CD4-positive, alpha-beta T cell (primary cell): Measurements from ENCODE around the gene SP7. TPM values are rescaled to one million over a fixed set of nuclear protein-coding genes. Genes with fewer than 3 reads are reported as not detected.
"Not testable (repeated sequence)": the region's sequence is repeated elsewhere in the genome, so short reads cannot be mapped to it uniquely, and the experiment has no call there.

Source experiments
- ATAC-seq: fragments of 200-7000 bp; cut with Tn5 transposase; one replicate; pipeline ENCODE4 v1.10.0; 2022; ENCODE audit warnings: mild to moderate bottlenecking; ENCODE audit not compliant: poor library complexity
- CTCF ChIA-PET: fragments of 350-600 bp; sonication (Branson Sonifier 250); formaldehyde crosslinking; loops from one replicate; lab custom pipeline; 2021; ENCODE audit warnings: antibody characterized with exemption, inconsistent platforms; lab: Charles Lee
- POLR2A ChIA-PET: fragments of 350-600 bp; sonication (Branson Sonifier 250); formaldehyde crosslinking; loops from one replicate; lab custom pipeline; 2021; ENCODE audit warnings: antibody characterized with exemption, inconsistent platforms; lab: Charles Lee
- DNase-seq, 14 experiments: peaks; one replicate each; pipeline ENCODE4 v3.0.0-alpha.2; 2013 to 2020; ENCODE audit warnings: mixed read lengths in 2 of 14
- H3K27ac ChIP-seq, 2 donors: one replicate each; pipeline versions ENCODE4 v1.5.1 to v1.7.0; 2013; ENCODE audit warnings: low read length in 2 of 2, low read depth in 1 of 2, mild to moderate bottlenecking in 1 of 2
- H3K27me3 ChIP-seq, 2 experiments: 1 replicate in 1 of 2; 2 replicates in 1 of 2; pipeline versions ENCODE4 v1.6.1 to v1.7.0; 2013; ENCODE audit warnings: low read length in 2 of 2, control low read depth in 1 of 2, mild to moderate bottlenecking in 1 of 2, moderate library complexity in 1 of 2; ENCODE audit not compliant: insufficient read depth in 2 of 2, control insufficient read depth in 1 of 2
- H3K36me3 ChIP-seq: one replicate; pipeline ENCODE4 v1.6.1; 2013; ENCODE audit warnings: low read length, control low read depth; ENCODE audit not compliant: insufficient read depth
- H3K4me1 ChIP-seq: one replicate; pipeline ENCODE4 v1.6.1; 2013; ENCODE audit warnings: low read length, control low read depth; ENCODE audit not compliant: insufficient read depth
- H3K4me3 ChIP-seq: one replicate; pipeline ENCODE4 v1.5.1; 2013; ENCODE audit warnings: mild to moderate bottlenecking, low read length, moderate library complexity
- H3K9me3 ChIP-seq, 2 experiments: 1 replicate in 1 of 2; 2 replicates in 1 of 2; pipeline versions ENCODE4 v1.6.1 to v1.7.0; 2013; ENCODE audit warnings: low read length in 2 of 2, mild to moderate bottlenecking in 2 of 2, control low read depth in 1 of 2, moderate library complexity in 1 of 2; ENCODE audit not compliant: control insufficient read depth in 1 of 2, insufficient read depth in 1 of 2
- H3K27ac Mint-ChIP-seq: one replicate; pipeline ENCODE4 v1.8.0; 2020; ENCODE audit warnings: mixed read lengths
- H3K27me3 Mint-ChIP-seq: one replicate; pipeline ENCODE4 v1.8.0; 2021; ENCODE audit warnings: mixed read lengths
- H3K36me3 Mint-ChIP-seq: one replicate; pipeline ENCODE4 v1.8.0; 2021; ENCODE audit warnings: low read depth, mixed read lengths
- H3K4me1 Mint-ChIP-seq: one replicate; pipeline ENCODE4 v1.8.0; 2021; ENCODE audit warnings: low read depth, mixed read lengths
- H3K4me3 Mint-ChIP-seq: one replicate; pipeline ENCODE4 v1.8.0; 2020; ENCODE audit warnings: mild to moderate bottlenecking, mixed read lengths
- H3K9me3 Mint-ChIP-seq: one replicate; pipeline ENCODE4 v1.8.0; 2020; ENCODE audit warnings: mixed read lengths
- CTCF ChIP-seq: fragments of 200-600 bp; IDR thresholded peaks from one replicate; pipeline ENCODE4 v1.8.0; 2022; ENCODE audit warnings: antibody characterized with exemption, mild to moderate bottlenecking
- intact Hi-C, 2 experiments: fragments of 100-400 bp; cut with DNase I in 1 of 2; cut with micrococcal nuclease in 1 of 2; formaldehyde crosslinking; loops; one replicate each; pipeline versions ENCODE4 v1.15.1 to v1.9.0; 2023 to 2025; cut with DNase I, micrococcal nuclease
- total RNA-seq, 174 experiments: library from RNA in 2 of 174; stranded (reverse) in 2 of 174; gene quantifications; one replicate each; pipeline ENCODE4 v1.2.3 and lab custom pipeline; 2021 to 2026

The SP7 gene
- total RNA-seq, 2 experiments from 2014 or later, result 0.14 TPM; not detected in 1

DNA sequence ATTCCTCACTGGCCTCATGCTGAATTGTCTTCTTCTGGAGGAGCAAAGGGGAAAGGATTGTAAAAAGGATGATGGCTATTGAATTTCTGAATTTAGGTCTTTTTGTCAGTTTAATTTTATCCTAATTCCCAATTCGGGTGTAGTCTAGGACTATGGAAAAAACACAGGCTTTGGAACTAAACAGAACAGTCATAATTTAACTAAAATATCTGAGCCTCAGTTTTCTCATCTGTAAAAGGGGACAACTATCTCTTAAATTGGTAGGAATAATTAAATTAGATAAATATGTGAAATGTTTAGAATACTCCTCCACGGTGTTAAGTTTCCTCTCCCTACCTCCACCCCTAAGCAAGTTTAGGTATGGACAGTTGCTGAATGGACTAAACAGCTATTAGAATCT, 40.6 kb upstream of the SP7 start:
- no peak overlapping the region for H3K4me3 ChIP-seq
- TF ChIP-seq CTCF, result no peak
- intact Hi-C loops, result no loop called here
- H3K9me3 ChIP-seq, result no peaks in the 10 kb centered on the region
- H3K36me3 ChIP-seq, result peaks cover 6% of the 10 kb centered on the region
- POLR2A ChIA-PET, result interaction anchor here (0.8 to 1.8 kb wide), 2 partner anchors 124 to 1226 kb away, joined by 4 to 5 read pairs; partner anchors contain the start of gene TARBP2
- Mint-ChIP-seq H3K4me1 (peaks cover 24% of the 10 kb centered on the region), H3K9me3 (no peaks in the 10 kb centered on the region), H3K4me3 (peak overlapping the region; percentile 5), H3K27me3 (no peaks in the 10 kb centered on the region), H3K36me3 (peaks cover 11% of the 10 kb centered on the region), H3K27ac (no peak overlapping the region)
- no peak for ATAC-seq
- no peak for DNase-seq
- no peaks in the 10 kb centered on the region for H3K27me3 ChIP-seq
- CTCF ChIA-PET, result interaction anchor here (1.2 kb wide), 1 partner anchor 24 kb away, joined by 3 read pairs; no protein-coding TSS in a partner anchor
- H3K4me1 ChIP-seq, result peaks cover 37% of the 10 kb centered on the region
- no peak overlapping the region for H3K27ac ChIP-seq

DNA sequence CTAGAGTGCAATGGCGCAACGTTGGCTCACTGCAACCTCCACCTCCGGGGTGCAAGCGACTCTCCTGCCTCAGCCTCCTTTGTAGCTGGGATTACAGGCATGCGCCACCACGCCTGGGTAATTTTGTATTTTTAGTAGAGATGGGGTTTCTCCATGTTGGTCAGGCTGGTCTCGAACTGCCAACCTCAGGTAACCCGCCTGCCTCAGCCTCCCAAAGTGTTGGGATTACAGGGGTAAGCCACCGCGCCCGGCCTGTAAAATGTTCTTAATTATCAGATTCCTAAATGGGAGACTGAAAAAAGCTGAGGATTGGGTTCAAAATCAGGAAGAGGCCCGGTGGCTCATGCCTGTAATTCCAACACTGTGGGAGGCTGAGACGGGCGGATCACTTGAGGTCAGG, 38.1 kb upstream of the SP7 start:
- intact Hi-C loops, H3K27ac ChIP-seq, H3K4me3 ChIP-seq, H3K4me3 Mint-ChIP-seq, ATAC-seq, DNase-seq, H3K27me3 Mint-ChIP-seq, H3K9me3 Mint-ChIP-seq, H3K36me3 Mint-ChIP-seq, H3K27me3 ChIP-seq, H3K36me3 ChIP-seq, H3K9me3 ChIP-seq: not testable (repeated sequence)
- ChIA-PET POLR2A (interaction anchor here (1.1 kb wide), 1 partner anchor 72 kb away, joined by 3 read pairs; no protein-coding TSS in a partner anchor), CTCF (interaction anchor here (0.9 to 2.0 kb wide), 3 partner anchors 22 to 53 kb away, joined by 3 to 5 read pairs (median 4); partner anchors contain the start of gene AAAS)
- peak overlapping the region; percentile 57 for H3K27ac Mint-ChIP-seq
- H3K4me1 Mint-ChIP-seq, result peaks cover 26% of the 10 kb centered on the region
- H3K4me1 ChIP-seq, result peaks cover 51% of the 10 kb centered on the region

DNA sequence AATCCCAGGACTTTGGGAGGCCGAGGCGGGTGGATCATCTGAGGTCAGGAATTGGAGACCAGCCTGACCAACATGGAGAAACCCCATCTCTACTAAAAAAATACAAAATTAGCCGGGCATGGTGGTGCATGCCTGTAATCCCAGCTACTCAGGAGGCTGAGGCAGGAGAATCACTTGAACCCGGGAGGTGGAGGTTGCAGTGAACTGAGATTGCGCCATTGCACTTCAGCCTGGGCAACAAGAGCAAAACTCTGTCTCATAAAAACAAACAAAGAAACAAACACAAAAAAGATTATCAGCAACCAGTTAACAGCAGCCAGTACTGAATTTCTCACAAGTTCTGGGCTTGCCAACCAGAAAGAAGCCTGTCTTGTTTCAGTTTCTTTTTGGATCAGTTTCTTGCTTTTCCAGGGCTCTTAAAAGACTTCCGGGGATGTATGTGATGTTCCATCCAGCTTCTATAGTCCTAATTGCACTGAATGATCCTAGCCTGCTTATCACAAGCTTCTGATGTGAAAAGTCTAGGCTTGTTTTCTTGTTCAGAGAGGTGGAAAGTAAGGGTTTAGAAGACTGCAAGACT, 37.5 kb upstream of the SP7 start:
- H3K27me3 Mint-ChIP-seq, H3K9me3 Mint-ChIP-seq, POLR2A ChIA-PET, H3K36me3 Mint-ChIP-seq, H3K27ac ChIP-seq, H3K27me3 ChIP-seq, H3K9me3 ChIP-seq, intact Hi-C loops, ATAC-seq, H3K4me3 ChIP-seq, H3K36me3 ChIP-seq, CTCF ChIA-PET: not testable (repeated sequence)
- peaks cover 50% of the 10 kb centered on the region for H3K4me1 ChIP-seq
- peak in 1 of 14 experiments; percentile 24 for DNase-seq
- peaks cover 26% of the 10 kb centered on the region for H3K4me1 Mint-ChIP-seq
- peak overlapping the region; percentile 57 for H3K27ac Mint-ChIP-seq
- H3K4me3 Mint-ChIP-seq, result peak overlapping the region; percentile 25

GRCh38 chr12:53365245-53365904, 29.2 kb upstream of the SP7 start:
- Mint-ChIP-seq H3K27me3 (no peaks in the 10 kb centered on the region), H3K36me3 (no peaks in the 10 kb centered on the region), H3K4me1 (peaks cover 16% of the 10 kb centered on the region), H3K4me3 (no peak overlapping the region), H3K9me3 (no peaks in the 10 kb centered on the region), H3K27ac (no peak overlapping the region)
- intact Hi-C loops, result no loop called here
- H3K9me3 ChIP-seq, result no peaks in the 10 kb centered on the region
- CTCF ChIA-PET, result no interaction called here
- TF ChIP-seq CTCF, result no peak
- POLR2A ChIA-PET, result interaction anchor here (0.6 to 2.5 kb wide), 3 partner anchors 15 to 56 kb away, joined by 3 to 18 read pairs (median 3); partner anchors contain the start of genes AAAS and SP1
- H3K4me3 ChIP-seq, result no peak overlapping the region
- no peak overlapping the region for H3K27ac ChIP-seq
- no peak for ATAC-seq
- peaks cover 34% of the 10 kb centered on the region for H3K4me1 ChIP-seq
- DNase-seq, result peak in 2 of 14 experiments; percentile 30 to 46
- no peaks in the 10 kb centered on the region for H3K27me3 ChIP-seq
- no peaks in the 10 kb centered on the region for H3K36me3 ChIP-seq

GRCh38 chr12:53361638-53362037, 25.5 kb upstream of the SP7 start:
- H3K4me3 Mint-ChIP-seq, H3K36me3 Mint-ChIP-seq, H3K4me1 ChIP-seq, POLR2A ChIA-PET, H3K27ac ChIP-seq, H3K9me3 ChIP-seq, H3K27ac Mint-ChIP-seq, H3K27me3 ChIP-seq, DNase-seq, intact Hi-C loops, ATAC-seq, H3K4me3 ChIP-seq, H3K36me3 ChIP-seq, H3K9me3 Mint-ChIP-seq, H3K27me3 Mint-ChIP-seq: not testable (repeated sequence)
- CTCF ChIA-PET, result interaction anchor here (1.7 kb wide), 1 partner anchor 9 kb away, joined by 4 read pairs; no protein-coding TSS in a partner anchor
- H3K4me1 Mint-ChIP-seq, result peaks cover 15% of the 10 kb centered on the region
